Subcutaneous adipose tissue (tissue), 4 donors: Measurements from ENCODE around the gene PTPRE. TPM values are rescaled to one million over a fixed set of nuclear protein-coding genes. Genes with fewer than 3 reads are reported as not detected.

Experiments
- CTCF ChIP-seq: fragments of 450-650 bp; IDR thresholded peaks from one replicate; pipeline ENCODE4 v1.5.1; 2016; ENCODE audit warnings: low read depth, mild to moderate bottlenecking, control low read depth, antibody characterized with exemption, moderate library complexity
- total RNA-seq, 4 donors: library from RNA; depleted of rRNA; stranded (reverse); fragments of >200 nt; gene quantifications; one replicate each; pipeline ENCODE4 v1.1.0, GENCODE V29; 2016

Gene PTPRE
- total RNA-seq, 4 donors from 2014 or later = 10.7 to 66.8 (median 27.9) TPM

- no peak for TF ChIP-seq CTCF
Observed at GRCh38 chr10:128084991-128085390, 178.1 kb downstream of the PTPRE start.

GRCh38 chr10:128086003-128086863 is 179.3 kb downstream of the PTPRE start:
- no peak for TF ChIP-seq CTCF

DNA sequence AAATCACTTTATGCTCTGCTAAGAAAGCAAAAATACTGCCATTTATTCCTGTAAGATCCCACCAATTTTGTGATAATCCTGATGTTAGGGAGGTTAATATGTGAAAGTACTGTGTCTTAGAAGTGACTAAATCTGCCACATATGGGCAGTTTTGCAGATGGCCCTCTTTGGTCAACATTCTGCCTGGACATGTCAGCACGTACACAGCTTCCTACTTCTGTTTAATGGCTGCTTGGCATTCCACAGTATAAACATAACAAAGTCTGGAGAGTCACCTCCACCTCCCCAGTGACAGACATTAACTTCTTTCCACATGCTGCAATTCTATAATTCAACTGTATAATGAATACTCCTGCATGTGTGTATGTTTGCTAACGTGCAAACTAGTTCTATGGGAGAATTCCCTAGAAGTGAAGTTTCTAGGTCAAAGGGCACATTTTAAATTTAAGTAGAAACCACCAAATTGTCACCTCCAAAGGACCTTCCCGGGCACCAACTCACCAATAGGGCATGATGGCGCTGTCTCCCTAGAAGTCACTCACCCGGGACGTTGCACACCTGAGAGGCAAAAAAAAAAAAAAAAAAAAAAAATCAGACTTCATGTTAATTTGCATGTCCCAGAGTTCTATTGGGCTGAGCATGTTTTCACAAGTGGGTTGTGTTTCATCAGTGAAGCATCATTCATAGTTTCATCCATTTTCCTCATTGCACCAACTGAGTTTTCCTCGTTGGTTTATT is 180.4 kb downstream of the PTPRE start:
- no peak for TF ChIP-seq CTCF

GRCh38 chr10:128087884-128088709 is 181.2 kb downstream of the PTPRE start:
- TF ChIP-seq CTCF = no peak

DNA sequence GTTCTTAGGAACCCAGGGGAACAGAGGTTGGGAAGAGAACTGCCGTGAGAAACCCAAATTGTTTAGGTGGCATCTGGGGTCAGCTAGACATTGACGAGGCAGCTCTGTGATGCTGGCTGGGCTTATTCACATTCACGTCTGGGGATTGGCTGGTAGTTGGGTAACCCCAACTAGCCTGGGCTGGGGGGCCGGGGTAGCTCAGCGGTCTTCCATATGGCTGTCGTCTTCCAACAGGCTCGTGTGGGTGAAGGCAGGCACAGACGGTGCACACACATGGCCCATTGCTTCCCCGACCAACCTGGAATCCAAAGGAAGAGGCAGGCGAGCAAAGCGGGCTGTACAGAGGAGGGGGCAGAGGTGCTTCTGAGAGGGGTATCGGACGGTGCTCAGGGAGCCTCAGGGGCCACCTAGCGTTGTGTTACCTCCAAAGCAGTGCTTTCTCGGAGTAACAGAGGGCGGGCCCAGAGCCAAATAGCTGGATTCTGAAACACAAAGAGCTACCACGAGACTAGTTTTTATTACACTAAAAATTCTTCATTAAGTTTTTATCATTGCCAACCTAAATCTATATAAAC is 184.8 kb downstream of the PTPRE start:
- no peak for TF ChIP-seq CTCF

- TF ChIP-seq CTCF = no peak
Observed at GRCh38 chr10:128092454-128092853, 185.6 kb downstream of the PTPRE start.
